AG08396 (cell line): ENCODE measurements around the gene PPIL4.

Experiments
- DNase-seq: peaks from one replicate; pipeline ENCODE4 v3.0.0; 2012; ENCODE audit warnings: low spot score, mixed read lengths

The PPIL4 gene

DNA sequence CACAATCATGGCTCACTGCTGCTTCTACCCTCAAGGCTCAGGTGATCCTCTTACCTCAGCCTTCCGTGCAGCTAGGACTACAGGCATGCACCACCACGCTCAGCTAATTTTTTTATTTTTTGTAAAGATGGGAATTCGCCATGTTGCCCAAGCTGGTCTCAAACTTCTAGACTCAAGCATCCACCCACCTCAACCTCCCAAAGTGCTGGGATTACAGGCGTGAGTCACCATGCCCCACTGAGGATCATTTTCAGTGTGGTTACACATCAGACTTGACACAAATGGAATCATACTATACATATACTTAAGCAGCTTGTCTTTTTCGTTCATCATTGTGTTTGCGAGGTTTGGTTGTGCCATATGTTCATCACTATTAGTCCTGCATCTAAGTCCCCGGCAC lies 87.6 kb downstream of the PPIL4 start:
- no peak for DNase-seq

DNA sequence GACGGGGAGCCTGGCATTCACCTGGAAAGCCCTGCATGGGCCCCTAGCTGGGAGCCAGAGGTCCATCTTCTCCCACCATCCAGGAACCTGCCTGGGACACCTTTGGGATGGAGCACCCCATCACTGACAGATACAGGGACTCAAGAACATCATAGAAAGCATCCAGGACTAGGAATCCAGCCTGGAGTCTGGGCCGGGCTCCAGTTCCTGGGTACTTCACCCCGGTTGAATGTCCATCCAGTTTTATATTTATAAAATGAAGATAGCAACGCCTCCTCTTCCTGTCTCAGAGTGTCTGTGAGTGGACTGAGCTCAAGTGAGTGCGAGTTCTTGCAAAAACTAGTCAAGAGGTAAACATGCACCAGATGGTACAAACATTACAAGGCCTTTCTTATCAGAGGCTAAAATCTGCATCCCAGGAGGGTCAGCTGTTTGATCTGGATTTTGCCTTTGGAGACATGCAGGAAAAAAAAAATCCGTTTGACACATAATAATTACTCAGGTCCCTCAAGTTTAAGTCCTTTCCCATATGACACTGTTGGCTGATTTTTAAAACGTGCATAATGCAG lies 88.4 kb downstream of the PPIL4 start:
- DNase-seq = no peak

DNA sequence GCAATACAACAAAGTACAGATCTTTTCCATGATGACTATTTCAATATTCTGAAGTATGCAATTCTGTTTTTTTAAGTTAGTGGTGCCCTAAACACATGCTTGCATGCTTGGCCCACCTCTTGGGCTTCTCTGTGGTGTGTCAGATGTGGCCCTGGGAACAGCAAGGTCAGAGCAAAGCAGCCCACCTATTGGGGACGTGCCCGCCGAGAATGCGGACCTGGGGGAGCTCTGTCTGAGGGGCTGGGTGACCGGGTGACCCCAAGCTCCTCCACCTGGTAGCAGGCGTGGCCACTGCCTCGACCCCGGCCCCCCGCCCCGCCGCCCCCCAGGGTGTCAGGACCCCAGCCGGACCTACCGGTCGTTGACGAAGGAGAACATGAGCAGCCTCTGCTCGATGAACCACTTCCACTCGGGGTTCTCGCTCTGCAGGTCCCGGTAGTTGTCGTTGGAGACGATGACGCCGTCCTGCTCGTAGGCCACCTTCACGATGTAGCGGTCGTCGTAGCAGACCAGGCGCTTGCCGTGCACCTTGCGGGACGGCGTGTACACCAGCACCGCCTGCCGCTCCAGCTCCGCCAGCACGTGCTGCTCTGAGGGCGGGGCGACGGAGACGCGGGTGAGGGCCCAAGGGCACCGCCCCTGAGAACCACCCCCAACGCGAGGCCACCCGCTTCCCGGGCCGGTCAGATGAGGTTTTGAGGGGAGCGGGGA lies 89.4 kb downstream of the PPIL4 start:
- no peak for DNase-seq

DNA sequence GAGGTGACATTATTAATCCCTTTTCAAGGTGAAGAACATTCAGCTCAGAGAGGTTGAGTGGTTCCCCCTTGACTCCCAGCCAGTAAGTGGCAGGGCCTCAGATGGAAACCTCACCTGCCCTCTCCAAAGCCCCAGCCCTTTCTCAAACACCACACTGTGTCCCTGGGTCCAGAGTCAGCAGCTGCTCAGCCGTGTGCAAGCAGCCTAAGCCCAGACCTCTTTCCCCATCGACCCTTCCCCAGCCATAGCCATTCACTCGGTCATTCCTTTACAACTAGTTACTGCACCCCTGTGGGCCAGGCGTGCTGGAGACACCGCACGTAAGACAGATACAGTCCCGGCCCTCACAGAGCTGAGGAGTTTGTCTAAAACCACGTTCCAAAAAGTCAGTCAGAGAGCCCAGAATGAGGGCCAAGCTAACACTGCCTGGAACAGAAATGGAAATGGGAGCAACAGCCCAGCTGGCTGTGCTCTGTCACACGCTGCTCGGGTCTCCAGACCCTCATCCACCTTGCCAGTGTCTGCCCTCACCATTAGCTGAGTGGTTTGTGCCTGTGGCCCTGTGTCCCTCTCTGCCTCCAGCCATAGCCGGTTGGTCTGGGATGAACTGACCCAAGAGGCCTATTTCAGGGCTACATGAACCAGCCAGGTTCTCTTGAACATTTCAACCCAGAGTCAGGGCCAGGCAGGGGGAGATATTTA lies 90.7 kb downstream of the PPIL4 start:
- DNase-seq = no peak
